ENCODE measurements around the gene KCNIP3.

KCNIP3 gene

DNA sequence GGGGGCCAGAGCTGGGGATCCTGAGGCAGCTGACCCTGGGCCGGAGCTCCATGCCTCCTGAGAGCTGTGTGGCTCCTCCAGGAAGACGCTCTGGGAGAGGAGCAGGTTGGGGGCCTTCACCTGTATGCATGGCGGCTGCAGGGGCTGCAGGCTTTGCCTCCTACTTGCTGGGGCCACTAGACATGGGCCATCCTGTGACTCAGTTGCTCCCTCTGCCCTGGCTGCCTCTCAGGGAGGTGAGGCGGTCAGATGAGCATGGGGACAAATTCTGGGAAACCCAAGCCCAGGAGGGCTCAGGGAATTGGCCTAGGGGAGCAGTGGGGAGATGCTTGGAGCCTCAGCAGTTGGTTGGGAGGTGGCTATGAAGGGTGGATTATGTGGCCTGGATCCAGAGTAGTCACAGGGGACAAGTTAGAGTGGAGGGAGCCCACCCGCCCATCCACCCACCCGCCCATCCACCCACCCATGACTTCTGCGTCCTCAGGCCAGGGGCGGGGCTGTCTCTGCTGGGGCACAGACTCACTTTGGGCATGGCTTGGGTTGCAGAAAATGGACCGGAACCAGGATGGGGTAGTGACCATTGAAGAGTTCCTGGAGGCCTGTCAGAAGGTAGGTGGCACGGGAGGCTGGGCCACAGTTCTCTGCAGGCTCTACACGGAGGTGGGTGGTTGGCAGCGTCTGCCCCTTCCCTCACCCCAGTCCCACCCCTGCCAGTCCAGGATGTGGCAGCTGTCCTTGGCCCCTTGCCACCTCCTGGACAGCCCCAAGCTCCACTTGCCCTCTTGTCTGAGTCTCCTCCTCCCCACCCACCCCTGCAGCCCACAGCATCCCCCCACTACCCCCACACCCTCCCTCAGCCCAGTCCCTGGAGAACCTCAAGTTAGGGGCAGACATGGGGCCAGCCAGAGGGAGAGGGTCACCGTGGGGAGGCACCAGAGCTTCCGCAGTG, 85.8 kb downstream of the KCNIP3 start:
- no peak for DNase-seq

DNA sequence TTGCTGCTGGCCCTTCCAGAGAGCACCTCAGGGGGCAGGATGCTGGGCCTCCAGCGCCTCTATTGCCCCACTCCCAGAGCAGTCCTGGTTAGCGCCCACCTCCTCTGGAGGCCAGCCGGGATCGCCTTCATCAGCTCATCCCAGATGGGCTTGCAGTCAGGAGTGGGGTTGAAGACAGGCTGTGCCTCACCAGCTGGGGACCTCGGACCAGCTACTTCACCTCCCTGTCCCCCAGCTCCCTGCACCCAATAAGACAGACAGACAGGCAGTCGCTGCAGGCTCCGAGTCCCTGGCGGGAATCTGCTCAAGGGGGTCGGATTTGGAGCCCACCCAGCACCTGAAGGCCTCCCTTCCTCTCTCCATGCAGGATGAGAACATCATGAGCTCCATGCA, 86.5 kb downstream of the KCNIP3 start:
- no peak for DNase-seq

DNA sequence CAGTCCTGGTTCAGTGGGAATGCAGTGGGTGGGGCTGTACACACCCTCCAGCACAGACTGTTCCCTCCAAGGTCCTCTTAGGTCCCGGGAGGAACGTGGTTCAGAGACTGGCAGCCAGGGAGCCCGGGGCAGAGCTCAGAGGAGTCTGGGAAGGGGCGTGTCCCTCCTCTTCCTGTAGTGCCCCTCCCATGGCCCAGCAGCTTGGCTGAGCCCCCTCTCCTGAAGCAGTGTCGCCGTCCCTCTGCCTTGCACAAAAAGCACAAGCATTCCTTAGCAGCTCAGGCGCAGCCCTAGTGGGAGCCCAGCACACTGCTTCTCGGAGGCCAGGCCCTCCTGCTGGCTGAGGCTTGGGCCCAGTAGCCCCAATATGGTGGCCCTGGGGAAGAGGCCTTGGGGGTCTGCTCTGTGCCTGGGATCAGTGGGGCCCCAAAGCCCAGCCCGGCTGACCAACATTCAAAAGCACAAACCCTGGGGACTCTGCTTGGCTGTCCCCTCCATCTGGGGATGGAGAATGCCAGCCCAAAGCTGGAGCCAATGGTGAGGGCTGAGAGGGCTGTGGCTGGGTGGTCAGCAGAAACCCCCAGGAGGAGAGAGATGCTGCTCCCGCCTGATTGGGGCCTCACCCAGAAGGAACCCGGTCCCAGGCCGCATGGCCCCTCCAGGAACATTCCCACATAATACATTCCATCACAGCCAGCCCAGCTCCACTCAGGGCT, 87.9 kb downstream of the KCNIP3 start:
- DNase-seq, result no peak

DNA sequence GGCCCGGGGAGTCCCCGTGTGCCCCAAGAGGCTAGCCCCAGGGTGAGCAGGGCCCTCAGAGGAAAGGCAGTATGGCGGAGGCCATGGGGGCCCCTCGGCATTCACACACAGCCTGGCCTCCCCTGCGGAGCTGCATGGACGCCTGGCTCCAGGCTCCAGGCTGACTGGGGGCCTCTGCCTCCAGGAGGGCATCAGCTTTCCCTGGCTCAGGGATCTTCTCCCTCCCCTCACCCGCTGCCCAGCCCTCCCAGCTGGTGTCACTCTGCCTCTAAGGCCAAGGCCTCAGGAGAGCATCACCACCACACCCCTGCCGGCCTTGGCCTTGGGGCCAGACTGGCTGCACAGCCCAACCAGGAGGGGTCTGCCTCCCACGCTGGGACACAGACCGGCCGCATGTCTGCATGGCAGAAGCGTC, 88.4 kb downstream of the KCNIP3 start:
- no peak for DNase-seq

DNA sequence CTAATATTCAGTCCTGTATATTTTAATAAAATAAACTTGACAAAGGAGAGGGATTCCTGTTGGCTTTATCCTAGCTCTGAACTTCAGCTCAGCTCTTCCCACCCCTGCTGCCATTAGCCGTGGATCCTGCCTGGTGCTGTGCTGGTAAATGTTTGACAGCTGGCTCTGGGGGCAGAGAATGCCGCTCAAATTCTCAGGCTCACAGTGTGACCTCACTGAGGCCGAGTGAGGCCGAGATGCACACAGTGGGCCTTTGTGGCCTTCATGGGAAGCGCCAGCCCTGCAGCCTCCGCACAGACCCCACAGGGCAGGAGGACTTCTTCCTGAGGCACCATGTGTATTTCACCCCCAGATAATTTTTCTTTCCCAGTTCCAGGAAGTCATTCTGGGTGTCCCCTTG, 88.9 kb downstream of the KCNIP3 start:
- no peak for DNase-seq

DNA sequence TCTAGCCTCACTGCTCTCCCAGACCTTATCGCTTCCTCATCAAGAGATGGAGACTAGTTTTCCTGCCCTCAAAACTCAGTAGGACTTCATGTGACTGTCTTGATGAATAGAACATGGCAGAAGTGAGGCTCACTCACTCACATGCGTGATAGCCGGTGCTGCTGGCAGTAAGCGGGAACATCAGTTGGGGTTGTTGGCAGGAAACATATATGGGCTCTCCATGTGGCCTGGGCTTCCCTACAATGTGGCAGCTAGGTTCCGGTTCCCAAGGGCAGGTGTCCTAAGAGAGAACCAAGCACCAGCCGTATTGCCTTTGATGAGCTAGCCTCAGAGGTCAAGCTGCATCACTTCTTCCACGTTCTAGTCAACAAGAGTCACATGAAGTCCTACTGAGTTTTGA, 90.2 kb downstream of the KCNIP3 start:
- DNase-seq, result no peak

DNA sequence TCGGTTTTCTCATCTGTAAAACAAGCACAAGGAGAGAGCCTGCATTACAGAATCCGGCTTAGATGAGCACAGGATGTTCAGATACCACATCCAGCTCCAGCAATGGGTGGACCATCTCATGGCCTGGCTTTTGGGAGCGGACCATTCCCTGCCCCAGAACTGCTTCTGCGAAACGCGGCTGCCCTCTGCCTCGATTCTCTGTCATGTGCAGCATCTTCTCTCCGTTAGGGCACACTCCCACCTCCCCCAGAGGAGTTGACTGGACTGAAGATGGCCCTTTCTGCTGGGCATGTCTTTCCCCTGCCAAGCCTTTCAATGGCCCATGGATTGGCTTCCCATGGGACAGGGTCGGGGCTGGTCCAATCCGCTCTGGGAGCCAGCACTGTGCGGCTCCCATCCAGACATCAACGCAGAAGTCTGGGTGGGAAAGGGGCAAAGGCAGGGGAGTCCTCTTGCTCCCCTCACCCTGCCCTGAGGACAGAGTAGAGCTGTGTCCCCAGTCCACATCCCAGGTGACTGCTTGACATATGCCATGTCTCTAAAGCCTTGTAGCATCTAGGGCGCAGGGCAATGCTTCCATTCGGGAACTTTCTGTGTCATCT, 91.0 kb downstream of the KCNIP3 start:
- no peak for DNase-seq

DNA sequence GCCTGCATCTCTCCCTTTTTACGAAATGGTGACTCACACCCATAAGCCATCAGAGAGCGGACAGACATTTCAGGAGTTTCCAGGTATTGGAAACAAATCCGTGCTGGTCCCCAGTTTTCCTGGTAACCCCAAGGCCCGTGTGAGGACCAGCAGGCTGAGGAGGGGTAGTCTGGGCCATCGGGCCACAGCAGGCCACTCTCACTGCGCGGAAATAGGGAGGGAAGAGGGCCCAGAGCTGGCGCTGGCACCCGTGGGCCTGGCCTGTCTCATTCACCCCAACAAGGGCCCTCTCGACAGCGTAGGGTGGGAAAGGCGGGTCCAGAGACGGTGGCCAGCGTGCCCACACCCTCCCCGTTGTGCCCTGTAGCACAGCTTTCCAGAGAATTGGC, 91.7 kb downstream of the KCNIP3 start:
- no peak for DNase-seq

DNA sequence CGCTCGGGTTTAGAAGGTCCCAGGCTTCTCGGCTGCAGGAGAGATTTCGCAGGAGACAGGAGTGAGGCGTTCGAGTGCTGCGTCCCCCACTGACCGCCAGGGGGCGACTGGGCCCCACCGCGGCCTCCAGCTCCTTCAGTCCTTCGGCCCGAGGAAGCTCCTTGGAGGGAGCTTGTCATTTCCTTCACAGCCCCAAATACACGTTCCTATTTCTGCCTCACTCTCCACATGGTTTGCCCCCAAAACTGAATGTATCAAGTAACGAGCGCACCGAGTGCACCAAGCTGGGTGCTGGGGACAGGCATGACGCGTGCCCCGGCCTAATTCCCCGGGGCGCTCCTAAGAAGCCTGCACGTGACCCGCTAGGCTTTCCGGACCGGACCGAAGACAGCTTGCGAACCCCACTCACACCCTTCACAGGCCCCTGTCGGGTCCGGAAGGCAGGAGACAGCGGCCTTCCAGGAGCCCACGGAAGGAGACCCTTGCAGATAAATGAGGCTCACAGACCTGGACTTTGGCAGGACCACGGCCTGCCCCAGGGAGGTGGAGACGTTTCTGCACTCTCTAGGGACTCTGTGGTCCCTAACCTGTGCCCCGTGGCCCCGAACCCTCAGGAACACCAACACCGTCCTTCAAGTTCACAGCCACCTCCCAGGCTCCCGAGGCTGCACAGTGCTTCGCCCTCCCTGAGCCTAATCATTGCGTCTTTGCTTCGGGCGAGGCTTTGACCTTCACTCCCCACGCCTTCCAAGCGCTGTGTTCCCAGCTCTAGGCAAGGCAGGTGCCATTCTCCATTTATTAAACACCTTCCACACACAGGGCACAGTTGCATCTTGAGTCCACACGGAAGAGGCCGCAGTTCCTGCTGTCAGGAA, 92.3 kb downstream of the KCNIP3 start:
- peak in 36 of 51 donors; percentile 4 to 74 (median 34) for DNase-seq

DNA sequence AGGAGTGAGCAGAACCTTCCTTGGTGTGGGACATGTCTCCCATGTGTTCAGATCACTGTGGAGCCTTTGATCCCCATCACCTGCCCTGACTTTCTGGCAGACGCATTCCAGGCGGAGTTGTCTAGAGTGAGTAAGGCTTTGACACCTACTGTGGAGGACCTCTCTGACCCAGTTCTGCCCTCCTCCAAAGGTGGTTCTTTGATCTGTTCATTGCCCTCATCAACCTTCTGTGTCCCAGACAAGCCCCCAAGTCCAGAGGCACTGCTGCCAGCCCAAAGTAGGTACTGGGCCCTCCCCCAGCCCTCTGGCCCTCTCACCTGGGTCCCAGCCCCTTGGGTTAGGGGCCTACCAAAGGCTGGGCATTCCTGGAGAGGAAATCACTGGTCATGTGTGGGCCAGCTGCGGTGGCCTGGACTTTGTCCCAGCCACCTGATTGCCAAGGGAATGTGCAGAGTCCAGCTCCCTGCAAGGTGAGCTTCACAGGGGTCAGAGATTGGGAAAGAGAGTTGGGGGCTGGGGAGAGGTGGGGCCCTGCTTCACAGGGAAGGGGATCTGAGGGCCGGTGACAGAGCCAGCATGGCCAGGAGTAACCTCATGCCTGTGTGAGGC, 93.2 kb downstream of the KCNIP3 start:
- DNase-seq, result no peak

DNA sequence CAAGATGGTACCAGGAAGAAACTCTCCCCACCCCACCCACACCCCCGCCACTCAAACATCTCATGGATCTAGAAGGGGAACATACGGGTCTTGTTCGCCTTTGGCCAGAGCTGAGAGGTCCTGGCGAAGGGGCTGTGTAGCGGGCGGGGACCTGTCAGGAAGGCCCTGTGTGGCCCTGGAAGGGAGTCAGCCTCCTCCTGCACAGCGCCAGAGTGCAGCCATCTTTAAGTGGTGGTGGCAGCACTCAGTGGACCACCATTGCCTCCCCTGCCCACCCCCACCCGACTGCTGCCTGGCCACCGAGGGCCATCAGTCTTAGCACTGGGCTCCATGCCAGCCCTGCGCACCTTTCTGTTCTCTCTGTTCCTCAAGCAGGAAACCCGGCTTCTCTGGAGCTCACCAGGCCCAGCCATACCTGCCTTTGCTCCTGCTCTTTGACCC, 93.8 kb downstream of the KCNIP3 start:
- no peak for DNase-seq

DNA sequence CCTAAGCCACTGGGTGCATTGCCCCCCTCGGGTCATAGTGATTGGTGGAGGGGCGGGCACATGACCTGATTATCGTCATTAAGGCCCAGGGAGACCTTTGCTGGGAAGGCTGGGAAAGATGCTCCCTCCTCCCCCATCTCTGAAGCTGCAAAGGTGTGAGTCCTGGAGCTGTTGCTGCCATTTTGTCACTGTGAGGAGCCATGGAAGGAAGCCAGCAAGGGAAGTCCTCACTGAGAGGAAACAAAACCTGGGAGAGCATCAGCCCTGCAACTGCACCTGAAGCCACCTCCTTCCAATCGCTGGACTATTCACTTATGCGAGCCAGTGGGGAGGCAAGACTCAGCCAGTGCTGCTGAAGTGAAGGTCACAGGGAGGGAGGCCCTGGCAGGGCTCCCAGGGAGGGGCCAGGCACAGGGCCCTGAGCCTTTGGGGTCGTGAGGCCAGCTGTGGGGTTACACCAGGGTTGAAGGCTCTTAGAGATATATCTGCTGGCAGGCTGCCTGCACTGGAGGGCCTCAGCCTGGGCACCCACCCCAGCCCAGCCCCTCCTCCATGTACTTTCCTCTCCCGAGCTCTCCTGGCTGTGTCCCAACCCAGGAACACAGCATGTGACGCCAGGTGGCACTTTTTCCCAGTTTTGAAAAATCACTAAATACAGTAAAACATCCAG, 94.6 kb downstream of the KCNIP3 start:
- DNase-seq, result no peak

DNA sequence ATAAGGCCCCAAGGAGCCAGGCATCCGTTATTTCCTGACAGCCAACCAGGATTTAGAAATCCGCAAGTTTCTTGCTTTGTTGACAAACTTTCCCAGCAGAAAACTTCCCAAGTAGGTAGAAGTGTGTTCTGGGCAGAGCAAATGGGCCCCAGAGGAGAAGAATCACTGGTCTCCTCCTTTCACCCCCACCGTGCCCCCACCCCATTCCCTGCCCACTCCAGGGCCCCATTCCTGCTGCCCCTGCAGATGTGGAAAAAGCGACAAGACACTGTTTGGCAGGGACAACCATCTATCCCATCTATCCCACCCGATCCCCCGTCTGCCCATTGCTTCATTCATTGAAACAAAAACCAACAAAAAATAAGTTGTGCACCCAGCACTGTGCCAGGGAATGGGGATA, 95.2 kb downstream of the KCNIP3 start:
- no peak for DNase-seq

DNA sequence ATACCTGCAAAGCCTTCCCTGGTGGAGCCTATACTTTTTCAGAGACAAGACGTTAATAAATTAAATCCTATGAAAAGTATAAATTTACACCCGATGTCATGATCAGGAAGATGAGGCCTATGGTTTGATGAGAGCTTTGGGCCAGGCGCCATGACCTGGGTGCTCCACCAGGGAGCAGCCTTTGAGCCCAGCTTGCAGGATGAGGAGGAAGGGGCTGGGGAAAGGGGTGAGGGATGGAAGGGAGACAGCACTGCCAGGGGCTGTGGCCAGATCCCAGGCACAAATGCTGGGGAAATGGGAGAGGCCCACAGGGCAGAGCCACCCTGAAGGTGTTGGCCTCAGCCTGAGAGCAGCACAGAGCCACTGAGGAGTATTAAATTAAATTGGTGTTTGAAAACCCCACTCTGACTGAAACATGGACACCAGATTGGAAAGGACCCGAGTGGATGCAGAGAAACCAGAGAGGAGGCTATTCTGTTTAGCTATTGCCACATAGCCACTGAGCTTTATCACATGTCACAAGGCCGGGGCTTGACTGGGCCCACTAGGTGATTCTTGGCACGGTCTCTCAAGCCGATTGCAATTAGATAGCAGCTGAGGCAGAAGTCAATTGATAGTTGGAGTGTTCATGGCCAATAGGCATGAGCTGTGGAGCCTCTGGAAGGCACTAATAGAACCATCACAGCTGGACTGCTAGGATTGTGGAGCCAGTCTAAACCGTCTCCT, 95.7 kb downstream of the KCNIP3 start:
- DNase-seq, result no peak

DNA sequence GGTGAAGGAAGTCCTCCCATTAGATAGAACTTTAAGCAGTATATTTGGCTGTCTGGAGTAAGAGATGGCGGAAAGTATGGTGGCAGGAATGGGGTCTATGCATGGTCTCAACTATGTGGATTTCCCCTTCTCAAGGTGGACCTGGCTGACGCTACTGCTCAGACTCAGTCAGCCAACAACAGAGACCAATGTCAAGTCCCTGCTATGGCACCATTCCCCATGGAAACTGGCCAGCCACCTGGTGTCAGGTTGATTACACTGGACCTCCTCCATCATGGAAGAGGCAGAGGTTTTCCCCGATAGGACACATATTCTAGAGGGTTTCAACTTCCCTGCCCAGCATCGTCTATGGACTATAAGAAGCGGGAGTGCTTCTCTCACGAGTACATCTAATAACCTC, 96.8 kb downstream of the KCNIP3 start:
- no peak for DNase-seq

DNA sequence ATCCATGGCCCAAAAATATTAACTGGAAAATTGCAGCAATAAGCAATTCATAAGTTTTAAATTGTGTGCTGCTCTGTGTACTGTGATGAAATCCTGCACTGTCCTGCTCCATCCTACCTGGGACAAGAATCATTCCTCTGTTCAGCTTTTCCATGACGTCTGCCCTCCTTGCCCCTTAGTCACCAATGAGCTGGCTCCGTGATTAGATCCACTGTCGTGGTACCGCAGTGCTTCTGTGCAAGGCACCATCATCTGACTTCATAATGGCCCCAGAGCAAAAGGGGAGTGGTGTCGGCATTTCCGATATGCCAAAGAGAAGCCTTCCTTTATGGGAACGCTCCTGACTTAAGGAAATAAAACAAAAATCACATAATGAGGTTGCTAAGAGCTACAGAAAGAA, 101.9 kb downstream of the KCNIP3 start:
- DNase-seq, result no peak

DNA sequence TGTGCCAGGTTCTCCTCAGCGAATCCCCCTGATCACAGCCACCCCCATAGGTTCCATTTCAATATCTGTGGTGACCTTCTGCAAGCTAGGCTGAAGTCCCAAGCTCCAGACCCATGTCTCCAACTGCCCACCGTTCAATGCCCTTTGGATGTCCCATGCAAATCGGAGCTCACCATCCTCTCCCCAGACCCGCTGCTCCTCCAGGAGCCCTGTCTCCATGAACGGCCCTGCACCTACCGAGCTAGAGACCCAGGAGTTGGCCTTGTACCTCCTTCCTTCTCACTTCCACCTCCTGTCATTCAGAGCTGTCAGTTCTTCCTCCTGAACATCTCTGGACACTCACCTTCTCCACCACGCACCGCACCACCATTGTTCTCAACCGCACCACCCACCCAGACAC, 104.3 kb downstream of the KCNIP3 start:
- DNase-seq, result no peak

DNA sequence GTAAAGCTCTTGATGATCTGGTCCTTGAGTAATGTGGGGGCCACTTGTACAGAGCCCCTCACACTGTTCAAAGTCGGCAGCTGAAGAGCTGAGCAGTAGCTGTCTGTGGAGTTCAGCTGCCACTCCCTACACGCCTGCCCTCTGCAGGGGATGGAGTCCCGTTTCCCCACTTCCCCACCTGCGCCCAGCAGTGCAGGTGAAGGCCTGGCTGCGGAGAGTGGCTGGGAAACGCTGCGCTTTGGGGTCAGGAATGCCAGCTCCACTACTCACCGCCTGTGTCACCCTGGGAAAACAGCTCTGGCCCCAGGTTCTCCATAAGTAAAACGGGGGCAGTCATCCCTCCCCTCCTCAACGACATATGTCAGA, 104.8 kb downstream of the KCNIP3 start:
- peak in 2 of 51 donors; percentile 11 to 40 for DNase-seq

DNA sequence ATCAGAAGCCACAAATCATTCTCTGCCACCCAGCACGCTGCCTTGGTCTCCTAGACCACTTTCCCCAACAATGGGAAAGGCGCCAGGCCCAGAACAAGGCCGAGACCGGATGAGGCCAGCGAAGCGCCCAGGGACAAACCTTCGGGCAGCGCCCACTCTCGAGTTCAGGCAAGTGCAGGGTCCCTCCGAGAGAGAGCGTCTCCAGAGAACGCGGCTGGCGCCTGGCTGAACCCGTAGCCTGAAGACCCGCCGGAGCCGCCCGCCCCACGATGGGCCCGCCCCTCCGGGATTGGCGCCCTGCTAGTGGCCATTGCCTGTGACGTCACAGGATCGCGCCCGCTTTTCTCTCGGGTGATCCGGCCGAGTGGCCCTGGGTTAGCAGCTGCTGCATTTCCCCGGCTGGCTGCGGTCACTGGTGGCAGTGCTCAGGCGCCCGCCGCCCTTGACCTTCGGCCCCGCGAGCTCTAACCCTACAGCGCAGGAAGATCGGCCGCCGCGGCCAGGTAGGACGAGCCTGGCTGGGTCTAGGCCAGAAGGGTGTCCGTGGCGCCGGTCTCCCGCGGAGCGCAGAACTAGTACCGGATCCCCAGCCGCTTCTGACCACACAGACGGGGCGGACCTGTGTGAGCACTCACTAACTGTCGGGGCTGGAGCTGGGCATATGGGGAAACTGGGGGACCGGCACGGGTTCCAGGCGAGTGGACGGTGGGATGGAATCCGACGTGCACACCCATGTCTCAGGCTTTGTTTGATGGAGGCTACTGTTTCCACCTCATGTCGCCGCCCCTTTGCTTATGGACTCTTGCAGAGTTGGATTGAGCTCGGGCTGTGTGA, 105.4 kb downstream of the KCNIP3 start, which contains the start of gene FAHD2A:
FAHD2A (plus strand) TSS at position 339 of the 834 bp plus-strand sequence. CDS start 2,851 bp downstream, outside the sequence.
- peak; percentile 59 to 98 (median 92) for DNase-seq
